ENCODE measurements around the gene NBEA.
"Not testable (repeated sequence)": the region's sequence is repeated elsewhere in the genome, so short reads cannot be mapped to it uniquely, and the experiment has no call there.

The NBEA gene

DNA sequence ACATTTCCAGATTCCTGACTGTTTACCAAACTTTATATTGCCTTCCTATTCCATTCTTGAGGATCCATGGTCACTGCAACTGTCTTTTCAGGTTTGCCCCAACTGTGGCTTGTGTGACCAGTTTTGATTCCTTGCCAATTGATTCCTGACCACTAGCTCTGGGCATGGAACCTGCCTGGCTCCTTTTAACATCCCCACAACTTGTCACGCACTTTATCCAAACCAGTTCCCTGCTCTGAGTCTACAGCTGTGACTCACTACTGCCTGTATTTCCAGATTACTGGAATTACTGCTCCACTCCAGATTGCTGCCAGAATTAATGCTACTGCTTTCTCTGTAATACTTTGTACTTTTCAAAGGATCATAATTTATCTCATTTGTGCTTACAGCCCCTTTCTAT lies 13.4 kb upstream of the NBEA start:
- H3K36me3 ChIP-seq (ENCODE audit: control insufficient read depth, insufficient read depth, low read length, severe bottlenecking); H3K9ac ChIP-seq (ENCODE audit: low read length); H3K4me3 ChIP-seq (ENCODE audit: low read length); H3K4me1 ChIP-seq (ENCODE audit: control insufficient read depth, insufficient read depth, low read length); H3K9me3 ChIP-seq (ENCODE audit: control insufficient read depth, low read length); H3K27me3 ChIP-seq (replicated peaks; ENCODE audit: control insufficient read depth, insufficient read depth, low read length); DNase-seq (ENCODE audit: low read depth): not testable (repeated sequence)

- no peaks in the 10 kb centered on the region for H3K9me3 ChIP-seq (ENCODE audit: control insufficient read depth, low read length)
- DNase-seq (ENCODE audit: low read depth) = peak; percentile 14
- H3K4me3 ChIP-seq (ENCODE audit: low read length) = no peak overlapping the region
- H3K36me3 ChIP-seq (ENCODE audit: control insufficient read depth, insufficient read depth, low read length, severe bottlenecking) = no peaks in the 10 kb centered on the region
- no peak overlapping the region for H3K9ac ChIP-seq (ENCODE audit: low read length)
- no peaks in the 10 kb centered on the region for H3K4me1 ChIP-seq (ENCODE audit: control insufficient read depth, insufficient read depth, low read length)
- no peaks in the 10 kb centered on the region for H3K27me3 ChIP-seq (replicated peaks; ENCODE audit: control insufficient read depth, insufficient read depth, low read length)
Observed at GRCh38 chr13:34931572-34931971, 10.5 kb upstream of the NBEA start.

GRCh38 chr13:34933349-34933748 lies 8.7 kb upstream of the NBEA start:
- DNase-seq (ENCODE audit: low read depth) = no peak
- Histone ChIP-seq H3K27me3 (replicated peaks; ENCODE audit: control insufficient read depth, insufficient read depth, low read length) (peaks cover 6% of the 10 kb centered on the region), H3K36me3 (ENCODE audit: control insufficient read depth, insufficient read depth, low read length, severe bottlenecking) (no peaks in the 10 kb centered on the region), H3K9ac (ENCODE audit: low read length) (no peak overlapping the region), H3K4me1 (ENCODE audit: control insufficient read depth, insufficient read depth, low read length) (no peaks in the 10 kb centered on the region), H3K4me3 (ENCODE audit: low read length) (no peak overlapping the region), H3K9me3 (ENCODE audit: control insufficient read depth, low read length) (no peaks in the 10 kb centered on the region)

GRCh38 chr13:34933786-34934185 lies 8.3 kb upstream of the NBEA start:
- no peak for DNase-seq (ENCODE audit: low read depth)
- Histone ChIP-seq H3K27me3 (replicated peaks; ENCODE audit: control insufficient read depth, insufficient read depth, low read length) (peaks cover 6% of the 10 kb centered on the region), H3K9ac (ENCODE audit: low read length) (no peak overlapping the region), H3K4me3 (ENCODE audit: low read length) (no peak overlapping the region), H3K9me3 (ENCODE audit: control insufficient read depth, low read length) (no peaks in the 10 kb centered on the region), H3K4me1 (ENCODE audit: control insufficient read depth, insufficient read depth, low read length) (no peaks in the 10 kb centered on the region), H3K36me3 (ENCODE audit: control insufficient read depth, insufficient read depth, low read length, severe bottlenecking) (no peaks in the 10 kb centered on the region)

DNA sequence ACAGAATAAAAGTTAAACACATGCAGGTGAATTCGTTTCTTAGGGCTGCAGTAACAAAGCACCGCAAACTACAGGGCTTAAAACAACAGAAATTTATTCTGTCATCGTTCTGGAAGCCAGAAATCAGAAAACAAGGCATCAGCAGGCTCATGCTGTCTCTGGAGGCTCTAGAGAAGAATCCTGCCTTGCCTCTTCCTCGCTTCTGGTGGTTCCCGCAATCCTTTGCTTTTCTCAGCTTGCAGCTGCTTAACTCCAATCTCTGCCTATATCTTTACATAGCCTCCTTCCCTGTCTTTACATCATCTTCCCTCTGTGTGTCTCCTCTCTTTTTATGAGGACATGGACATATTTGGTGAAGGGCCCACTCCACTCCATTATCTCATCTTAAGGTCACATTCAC lies 6.2 kb upstream of the NBEA start:
- Histone ChIP-seq H3K9ac (ENCODE audit: low read length) (no peak overlapping the region), H3K4me3 (ENCODE audit: low read length) (no peak overlapping the region), H3K9me3 (ENCODE audit: control insufficient read depth, low read length) (no peaks in the 10 kb centered on the region), H3K36me3 (ENCODE audit: control insufficient read depth, insufficient read depth, low read length, severe bottlenecking) (no peaks in the 10 kb centered on the region), H3K4me1 (ENCODE audit: control insufficient read depth, insufficient read depth, low read length) (no peaks in the 10 kb centered on the region), H3K27me3 (replicated peaks; ENCODE audit: control insufficient read depth, insufficient read depth, low read length) (peaks cover 6% of the 10 kb centered on the region)
- DNase-seq (ENCODE audit: low read depth) = no peak

- no peak overlapping the region for H3K9ac ChIP-seq (ENCODE audit: low read length)
- H3K9me3 ChIP-seq (ENCODE audit: control insufficient read depth, low read length) = no peaks in the 10 kb centered on the region
- peaks cover 7% of the 10 kb centered on the region for H3K4me1 ChIP-seq (ENCODE audit: control insufficient read depth, insufficient read depth, low read length)
- DNase-seq (ENCODE audit: low read depth) = no peak
- no peaks in the 10 kb centered on the region for H3K36me3 ChIP-seq (ENCODE audit: control insufficient read depth, insufficient read depth, low read length, severe bottlenecking)
- no peak overlapping the region for H3K4me3 ChIP-seq (ENCODE audit: low read length)
- peaks cover 6% of the 10 kb centered on the region for H3K27me3 ChIP-seq (replicated peaks; ENCODE audit: control insufficient read depth, insufficient read depth, low read length)
Observed at GRCh38 chr13:34939771-34940170, 2.3 kb upstream of the NBEA start.

DNA sequence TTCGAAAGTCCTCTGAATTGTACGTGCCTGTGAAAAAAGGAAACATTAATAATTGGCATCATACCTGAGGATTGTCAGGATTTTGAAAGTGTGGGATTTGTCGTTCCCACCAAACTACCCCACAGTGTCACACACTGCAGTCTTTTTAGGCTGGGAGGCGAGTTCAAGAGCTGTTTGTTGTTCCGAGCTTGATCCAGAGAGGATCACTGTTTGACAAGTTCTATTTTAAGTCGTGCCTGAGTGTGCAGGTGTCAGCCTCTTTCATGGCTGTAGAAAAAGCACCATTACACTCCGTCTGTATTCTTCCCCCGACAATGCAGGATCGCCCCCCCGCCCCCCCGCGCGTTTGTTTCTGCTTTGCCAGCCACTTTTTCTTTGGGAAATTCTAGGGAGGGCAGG lies 635 bp upstream of the NBEA start:
- Histone ChIP-seq H3K27me3 (replicated peaks; ENCODE audit: control insufficient read depth, insufficient read depth, low read length) (peaks cover 6% of the 10 kb centered on the region), H3K4me3 (ENCODE audit: low read length) (peak overlapping the region; percentile 90), H3K4me1 (ENCODE audit: control insufficient read depth, insufficient read depth, low read length) (peaks cover 7% of the 10 kb centered on the region), H3K9me3 (ENCODE audit: control insufficient read depth, low read length) (no peaks in the 10 kb centered on the region), H3K9ac (ENCODE audit: low read length) (no peak overlapping the region), H3K36me3 (ENCODE audit: control insufficient read depth, insufficient read depth, low read length, severe bottlenecking) (no peaks in the 10 kb centered on the region)
- no peak for DNase-seq (ENCODE audit: low read depth)

- H3K4me3 ChIP-seq (ENCODE audit: low read length) = peak overlapping the region; percentile 90
- H3K36me3 ChIP-seq (ENCODE audit: control insufficient read depth, insufficient read depth, low read length, severe bottlenecking) = no peaks in the 10 kb centered on the region
- no peaks in the 10 kb centered on the region for H3K27me3 ChIP-seq (replicated peaks; ENCODE audit: control insufficient read depth, insufficient read depth, low read length)
- H3K9ac ChIP-seq (ENCODE audit: low read length) = peak overlapping the region; percentile 69
- peak; percentile 50 for DNase-seq (ENCODE audit: low read depth)
- H3K9me3 ChIP-seq (ENCODE audit: control insufficient read depth, low read length) = no peaks in the 10 kb centered on the region
- peaks cover 7% of the 10 kb centered on the region for H3K4me1 ChIP-seq (ENCODE audit: control insufficient read depth, insufficient read depth, low read length)
Observed at GRCh38 chr13:34942732-34943435, 814 bp downstream of the NBEA start.

GRCh38 chr13:34943436-34944273 lies 1.6 kb downstream of the NBEA start:
- H3K36me3 ChIP-seq (ENCODE audit: control insufficient read depth, insufficient read depth, low read length, severe bottlenecking) = no peaks in the 10 kb centered on the region
- DNase-seq (ENCODE audit: low read depth) = no peak
- peaks cover 7% of the 10 kb centered on the region for H3K4me1 ChIP-seq (ENCODE audit: control insufficient read depth, insufficient read depth, low read length)
- H3K9ac ChIP-seq (ENCODE audit: low read length) = peak overlapping the region; percentile 69
- peak overlapping the region; percentile 90 for H3K4me3 ChIP-seq (ENCODE audit: low read length)
- no peaks in the 10 kb centered on the region for H3K27me3 ChIP-seq (replicated peaks; ENCODE audit: control insufficient read depth, insufficient read depth, low read length)
- H3K9me3 ChIP-seq (ENCODE audit: control insufficient read depth, low read length) = no peaks in the 10 kb centered on the region

DNA sequence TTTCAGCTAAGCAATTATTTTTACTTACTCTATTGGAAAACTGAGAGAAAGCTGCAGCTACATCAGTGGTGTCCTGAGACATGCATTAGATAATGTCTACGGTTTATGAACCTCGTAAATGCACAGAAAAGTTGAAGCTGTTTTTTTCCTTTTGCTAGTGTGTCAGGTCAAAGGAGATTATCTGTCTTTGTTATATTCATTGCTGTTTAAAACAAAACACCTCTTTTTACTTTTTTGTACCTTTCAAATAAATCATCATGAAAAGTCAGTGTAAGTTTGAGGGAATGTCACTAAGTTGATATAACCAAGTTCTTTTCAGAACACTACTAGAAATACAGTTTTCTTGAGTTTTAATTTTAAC lies 2.2 kb downstream of the NBEA start:
- H3K4me3 ChIP-seq (ENCODE audit: low read length) = peak overlapping the region; percentile 90
- no peak overlapping the region for H3K9ac ChIP-seq (ENCODE audit: low read length)
- DNase-seq (ENCODE audit: low read depth) = no peak
- no peaks in the 10 kb centered on the region for H3K36me3 ChIP-seq (ENCODE audit: control insufficient read depth, insufficient read depth, low read length, severe bottlenecking)
- H3K27me3 ChIP-seq (replicated peaks; ENCODE audit: control insufficient read depth, insufficient read depth, low read length) = no peaks in the 10 kb centered on the region
- H3K9me3 ChIP-seq (ENCODE audit: control insufficient read depth, low read length) = no peaks in the 10 kb centered on the region
- H3K4me1 ChIP-seq (ENCODE audit: control insufficient read depth, insufficient read depth, low read length) = peaks cover 7% of the 10 kb centered on the region

GRCh38 chr13:34944751-34945150 lies 2.7 kb downstream of the NBEA start:
- no peak for DNase-seq (ENCODE audit: low read depth)
- H3K4me1 ChIP-seq (ENCODE audit: control insufficient read depth, insufficient read depth, low read length) = peaks cover 7% of the 10 kb centered on the region
- H3K9ac ChIP-seq (ENCODE audit: low read length) = no peak overlapping the region
- no peaks in the 10 kb centered on the region for H3K27me3 ChIP-seq (replicated peaks; ENCODE audit: control insufficient read depth, insufficient read depth, low read length)
- no peak overlapping the region for H3K4me3 ChIP-seq (ENCODE audit: low read length)
- H3K36me3 ChIP-seq (ENCODE audit: control insufficient read depth, insufficient read depth, low read length, severe bottlenecking) = no peaks in the 10 kb centered on the region
- no peaks in the 10 kb centered on the region for H3K9me3 ChIP-seq (ENCODE audit: control insufficient read depth, low read length)
